ENCODE measurements around the gene VPS11.

The VPS11 gene

GRCh38 chr11:119048644-119049043, 19.0 kb upstream of the VPS11 start:
- no peaks in the 10 kb centered on the region for H3K9me3 ChIP-seq
- no peak overlapping the region for H3K4me3 ChIP-seq (ENCODE audit: low read depth in 1 of 2, low read length in 1 of 2)
- H3K27me3 ChIP-seq: no peaks in the 10 kb centered on the region
- peaks cover 68% of the 10 kb centered on the region for H3K36me3 ChIP-seq
- no peaks in the 10 kb centered on the region for H3K4me1 ChIP-seq (ENCODE audit: control insufficient read depth in 1 of 2, insufficient read depth in 1 of 2, low read depth in 1 of 2, low read length in 1 of 2)
- no peak for TF ChIP-seq CTCF (IDR thresholded peaks at IDR 0.05)
- no peak overlapping the region for H3K27ac ChIP-seq

GRCh38 chr11:119049081-119049480, 18.5 kb upstream of the VPS11 start:
- H3K4me3 ChIP-seq (ENCODE audit: low read depth in 1 of 2, low read length in 1 of 2): no peak overlapping the region
- no peak overlapping the region for H3K27ac ChIP-seq
- TF ChIP-seq CTCF (IDR thresholded peaks at IDR 0.05): no peak
- H3K36me3 ChIP-seq: peaks cover 71% of the 10 kb centered on the region
- no peaks in the 10 kb centered on the region for H3K4me1 ChIP-seq (ENCODE audit: control insufficient read depth in 1 of 2, insufficient read depth in 1 of 2, low read depth in 1 of 2, low read length in 1 of 2)
- H3K9me3 ChIP-seq: no peaks in the 10 kb centered on the region
- no peaks in the 10 kb centered on the region for H3K27me3 ChIP-seq

GRCh38 chr11:119051440-119052162, 16.0 kb upstream of the VPS11 start:
- no peak for TF ChIP-seq CTCF (IDR thresholded peaks at IDR 0.05)
- H3K4me1 ChIP-seq (ENCODE audit: control insufficient read depth in 1 of 2, insufficient read depth in 1 of 2, low read depth in 1 of 2, low read length in 1 of 2): peaks cover 9% of the 10 kb centered on the region in 2 experiments
- no peak overlapping the region for H3K27ac ChIP-seq
- H3K9me3 ChIP-seq: no peaks in the 10 kb centered on the region
- no peak overlapping the region for H3K4me3 ChIP-seq (ENCODE audit: low read depth in 1 of 2, low read length in 1 of 2)
- no peaks in the 10 kb centered on the region for H3K27me3 ChIP-seq
- H3K36me3 ChIP-seq: peaks cover 71% of the 10 kb centered on the region

GRCh38 chr11:119052163-119052814, 15.3 kb upstream of the VPS11 start:
- H3K27ac ChIP-seq: no peak overlapping the region
- H3K36me3 ChIP-seq: peaks cover 67% of the 10 kb centered on the region
- peaks cover 10 to 13% of the 10 kb centered on the region in 2 experiments for H3K4me1 ChIP-seq (ENCODE audit: control insufficient read depth in 1 of 2, insufficient read depth in 1 of 2, low read depth in 1 of 2, low read length in 1 of 2)
- H3K27me3 ChIP-seq: no peaks in the 10 kb centered on the region
- no peak overlapping the region for H3K4me3 ChIP-seq (ENCODE audit: low read depth in 1 of 2, low read length in 1 of 2)
- no peak for TF ChIP-seq CTCF (IDR thresholded peaks at IDR 0.05)
- no peaks in the 10 kb centered on the region for H3K9me3 ChIP-seq

GRCh38 chr11:119054418-119054817, 13.2 kb upstream of the VPS11 start:
- H3K27me3 ChIP-seq: no peaks in the 10 kb centered on the region
- no peaks in the 10 kb centered on the region for H3K9me3 ChIP-seq
- H3K4me1 ChIP-seq (ENCODE audit: control insufficient read depth in 1 of 2, insufficient read depth in 1 of 2, low read depth in 1 of 2, low read length in 1 of 2): peaks cover 20% of the 10 kb centered on the region in 2 experiments
- no peak overlapping the region for H3K4me3 ChIP-seq (ENCODE audit: low read depth in 1 of 2, low read length in 1 of 2)
- TF ChIP-seq CTCF (IDR thresholded peaks at IDR 0.05): no peak
- H3K27ac ChIP-seq: no peak overlapping the region
- H3K36me3 ChIP-seq: peaks cover 45% of the 10 kb centered on the region

Measured in neutrophil (primary cell).